Measurements from ENCODE around the gene ARHGAP29.

The ARHGAP29 gene

GRCh38 chr1:94235189-94236012 is 2.0 kb downstream of the ARHGAP29 start:
- no peak for DNase-seq

DNA sequence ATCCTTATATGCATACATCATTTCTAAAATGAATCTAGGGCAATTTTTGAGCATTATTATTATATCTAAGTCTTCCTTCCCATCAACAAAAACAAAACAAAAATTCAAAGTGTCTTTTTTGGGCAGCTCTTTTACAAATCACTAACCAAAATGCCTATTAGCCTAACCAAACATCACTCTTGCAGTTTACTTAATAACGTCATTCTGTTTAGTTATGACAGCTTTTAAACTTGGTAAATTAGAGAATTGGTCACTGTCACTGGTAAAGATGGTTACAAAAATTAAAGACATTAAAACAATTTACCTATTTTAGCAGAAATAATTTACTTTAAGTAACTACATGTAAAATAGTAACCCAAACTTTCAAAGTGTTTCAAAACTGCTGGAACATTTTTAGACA is 2.8 kb downstream of the ARHGAP29 start:
- DNase-seq, result no peak

DNA sequence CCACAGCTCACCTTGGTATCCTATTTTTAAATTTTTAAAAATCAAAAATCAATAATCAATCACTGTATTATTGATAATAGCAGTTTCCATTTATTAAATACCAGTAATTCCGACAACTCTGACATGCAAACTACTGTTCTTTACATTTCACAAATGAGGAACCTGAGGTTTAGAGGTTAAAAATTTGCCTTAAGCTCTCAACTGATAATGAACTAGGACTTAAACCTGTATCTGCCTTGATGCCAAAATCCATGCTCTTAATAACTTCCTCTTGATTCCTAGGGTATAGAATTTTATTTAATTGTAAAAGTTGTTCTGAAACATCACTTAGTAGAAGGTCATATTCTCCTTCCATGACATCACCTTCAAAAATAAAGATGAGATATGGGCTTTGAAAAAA is 5.6 kb downstream of the ARHGAP29 start:
- no peak for DNase-seq

DNA sequence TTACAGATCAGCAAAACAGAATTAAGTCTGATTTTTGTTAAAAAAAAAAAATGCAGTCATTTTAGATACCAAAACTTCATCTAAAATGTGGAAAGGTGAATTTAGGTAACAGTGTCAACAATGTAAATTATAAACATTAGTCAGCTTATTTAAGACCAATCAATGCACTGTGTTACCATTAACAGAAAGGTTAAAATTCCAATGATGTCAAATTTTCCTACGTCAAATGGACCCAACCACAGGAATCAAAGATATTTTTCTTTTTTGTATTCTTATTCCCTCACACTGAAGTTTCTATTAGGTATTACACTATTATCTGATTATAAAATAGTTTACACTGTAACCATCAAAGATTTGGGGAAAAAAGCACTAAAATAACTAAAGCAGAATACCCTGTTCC is 6.5 kb downstream of the ARHGAP29 start:
- no peak for DNase-seq

- no peak for DNase-seq
These were observed 8.6 kb downstream of the ARHGAP29 start for GRCh38 chr1:94228640-94229375.

DNA sequence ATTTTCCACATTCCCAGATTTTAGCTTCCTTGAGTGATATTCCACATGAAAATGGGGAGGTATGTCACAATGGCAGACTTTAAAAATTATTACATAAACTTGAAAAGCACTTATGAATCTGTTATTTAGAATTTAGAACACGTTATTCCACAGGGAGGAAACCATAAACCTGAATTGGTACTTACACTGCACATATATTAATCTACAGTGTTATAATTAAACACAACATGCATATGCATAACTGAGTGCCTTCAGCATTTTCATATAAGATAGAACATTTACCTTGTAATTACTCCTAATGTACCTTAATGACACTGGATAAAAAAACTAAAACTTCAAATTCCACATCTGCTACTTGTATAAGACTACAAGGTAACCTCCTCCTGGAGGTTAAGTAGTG is 9.8 kb downstream of the ARHGAP29 start:
- no peak for DNase-seq

GRCh38 chr1:94225845-94226244 is 11.5 kb downstream of the ARHGAP29 start:
- no peak for DNase-seq

DNA sequence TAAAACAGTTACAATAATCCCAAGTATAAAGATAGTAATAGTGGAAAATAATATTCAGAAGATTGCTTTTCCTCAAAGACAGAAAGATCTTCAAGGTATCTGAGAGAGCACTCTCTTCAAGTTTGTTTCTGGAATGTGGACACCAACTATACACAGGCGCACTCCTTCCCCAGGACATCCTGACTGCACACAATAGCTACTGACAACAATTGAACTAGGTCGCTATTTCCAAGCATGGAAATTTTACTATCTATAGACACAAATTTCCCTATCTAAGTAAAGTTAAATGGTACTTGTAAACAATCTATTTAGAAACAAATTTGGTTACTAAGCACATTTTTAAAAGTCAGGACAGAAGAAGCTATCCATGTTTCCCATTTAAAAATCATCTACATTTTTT is 19.1 kb downstream of the ARHGAP29 start:
- DNase-seq, result no peak

DNA sequence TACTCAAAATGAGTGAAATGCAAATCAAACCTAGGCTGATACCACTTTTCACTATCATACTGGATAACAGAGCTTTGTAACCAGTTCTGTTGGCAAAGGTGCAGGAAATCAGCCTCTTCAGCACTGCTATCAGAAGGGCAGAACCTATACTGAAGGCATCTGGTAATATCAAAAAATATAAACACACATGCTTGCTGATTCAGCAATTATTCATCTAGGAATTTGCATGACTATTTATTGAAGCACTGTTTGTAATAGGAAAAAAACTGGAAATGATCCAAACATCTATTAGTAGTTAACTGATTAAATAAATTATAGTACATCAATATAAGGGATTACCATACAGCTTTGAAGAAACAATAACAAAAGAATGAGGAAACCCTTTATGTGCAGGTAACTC is 21.4 kb downstream of the ARHGAP29 start:
- DNase-seq, result no peak

DNA sequence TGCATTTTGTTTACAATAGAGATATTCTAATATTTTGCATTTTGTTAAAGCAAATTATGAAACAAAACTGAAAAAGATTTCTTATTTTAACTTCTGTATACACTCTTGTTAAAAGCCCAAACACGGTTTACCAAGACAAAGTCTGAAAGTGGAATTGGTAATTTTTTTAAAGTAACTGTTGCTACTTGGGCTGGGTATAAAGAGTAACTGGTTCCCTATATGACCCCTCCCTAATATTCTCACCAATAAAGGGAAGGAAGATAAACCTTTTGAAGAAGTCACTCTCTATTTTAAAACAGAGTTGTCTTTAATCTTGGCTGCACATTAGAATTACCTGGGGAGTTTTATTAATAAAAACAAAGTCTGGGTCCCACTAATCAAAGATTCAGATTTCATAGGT is 27.4 kb downstream of the ARHGAP29 start:
- DNase-seq, result no peak

- DNase-seq, result no peak
These were observed 28.0 kb downstream of the ARHGAP29 start for GRCh38 chr1:94209425-94209824.

DNA sequence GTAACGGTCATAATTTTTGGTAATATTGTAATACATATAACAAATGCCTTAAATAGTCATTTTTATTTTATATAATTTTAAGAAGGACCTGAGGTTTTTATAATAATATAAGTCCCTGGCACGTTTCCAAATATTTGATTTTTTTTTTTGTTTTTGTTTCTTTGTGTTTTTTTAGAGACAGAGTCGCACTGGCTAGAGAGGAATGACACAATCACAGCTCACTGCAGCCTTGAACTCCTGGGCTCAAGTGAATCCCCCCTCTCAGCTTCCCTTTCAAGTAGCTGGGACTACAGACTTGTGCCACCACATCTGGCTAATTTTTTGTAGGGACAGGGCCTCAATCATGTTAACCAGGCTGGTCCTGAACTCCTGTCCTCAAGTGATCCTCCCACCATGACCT is 29.7 kb downstream of the ARHGAP29 start:
- no peak for DNase-seq

- no peak for DNase-seq
These were observed 31.7 kb downstream of the ARHGAP29 start for GRCh38 chr1:94205639-94206038.

- no peak for DNase-seq
These were observed 35.1 kb downstream of the ARHGAP29 start for GRCh38 chr1:94202241-94202640.

DNA sequence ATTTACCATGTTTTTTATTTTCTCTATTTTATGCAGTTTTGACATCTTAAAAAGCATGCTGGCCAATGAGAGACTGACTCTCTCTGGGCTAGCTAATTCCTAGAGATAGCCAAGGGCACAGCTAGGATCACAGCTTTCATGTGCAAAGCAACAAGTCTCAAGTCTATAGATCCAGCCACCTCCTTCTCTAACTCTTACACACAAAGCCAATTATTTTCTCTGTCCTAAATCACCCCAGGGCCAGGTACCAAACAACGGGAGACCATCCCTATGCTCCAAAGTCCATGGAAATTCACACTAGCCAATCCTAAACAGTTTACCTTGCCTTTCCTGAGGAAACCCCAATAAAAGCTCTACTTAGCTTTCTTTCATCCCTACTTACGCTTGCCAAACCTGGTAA is 38.0 kb downstream of the ARHGAP29 start:
- DNase-seq, result no peak

DNA sequence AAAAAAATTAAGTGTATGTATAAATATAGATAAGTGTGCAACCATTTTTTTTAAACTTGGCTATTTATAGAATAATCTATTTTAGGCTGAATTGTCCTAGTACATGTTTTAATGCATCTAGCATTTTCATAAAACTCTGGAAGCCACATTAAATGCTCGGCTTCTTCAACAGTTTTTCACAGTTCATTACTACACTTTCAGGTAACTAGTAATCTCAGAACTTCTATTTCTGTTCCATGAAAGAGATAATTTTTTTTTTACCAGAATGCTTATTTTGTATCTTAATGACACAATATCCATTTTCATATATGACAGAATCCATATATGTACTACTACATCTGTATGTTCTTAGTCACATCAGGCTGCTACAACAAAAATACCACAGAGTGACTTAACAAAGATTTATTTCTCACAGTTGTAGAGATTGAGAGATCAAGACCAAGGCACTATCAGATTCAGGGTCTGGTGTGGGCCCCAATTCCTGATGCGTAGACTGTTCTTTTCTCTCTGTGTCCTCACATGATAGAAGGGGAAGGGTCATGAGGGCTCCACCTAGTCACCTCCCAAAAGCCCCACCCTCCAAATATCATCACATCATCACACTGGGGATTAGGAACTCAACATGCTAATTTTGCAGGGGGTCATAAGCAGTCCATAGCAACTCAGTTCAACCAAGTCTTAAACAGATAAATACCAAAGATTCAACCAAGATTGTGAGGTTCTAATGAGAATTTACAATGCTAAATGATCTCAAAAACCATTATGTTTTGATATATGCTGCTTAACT is 43.1 kb downstream of the ARHGAP29 start:
- no peak for DNase-seq

DNA sequence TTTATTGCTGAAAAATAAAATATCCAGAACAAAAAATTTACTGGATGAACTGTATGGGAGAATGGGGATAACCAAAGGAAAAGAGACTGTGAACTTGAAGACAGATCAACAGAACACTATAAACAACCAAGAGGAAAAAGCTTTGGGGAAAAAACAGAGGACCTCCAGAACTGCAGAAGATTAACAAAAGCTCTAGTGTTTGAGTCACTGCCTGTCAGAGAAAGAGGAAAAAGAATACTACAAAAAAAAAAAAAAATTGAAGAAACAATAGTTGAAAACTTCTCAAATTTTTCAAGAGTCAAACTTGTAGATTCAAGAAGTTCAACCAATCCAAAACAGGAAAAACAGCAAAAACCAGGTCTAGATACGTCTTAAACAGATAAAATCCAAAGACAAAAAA is 44.3 kb downstream of the ARHGAP29 start:
- DNase-seq, result no peak

- no peak for DNase-seq
These were observed 46.2 kb downstream of the ARHGAP29 start for GRCh38 chr1:94191216-94191615.

GRCh38 chr1:94186946-94187345 is 50.4 kb downstream of the ARHGAP29 start:
- DNase-seq, result no peak

DNA sequence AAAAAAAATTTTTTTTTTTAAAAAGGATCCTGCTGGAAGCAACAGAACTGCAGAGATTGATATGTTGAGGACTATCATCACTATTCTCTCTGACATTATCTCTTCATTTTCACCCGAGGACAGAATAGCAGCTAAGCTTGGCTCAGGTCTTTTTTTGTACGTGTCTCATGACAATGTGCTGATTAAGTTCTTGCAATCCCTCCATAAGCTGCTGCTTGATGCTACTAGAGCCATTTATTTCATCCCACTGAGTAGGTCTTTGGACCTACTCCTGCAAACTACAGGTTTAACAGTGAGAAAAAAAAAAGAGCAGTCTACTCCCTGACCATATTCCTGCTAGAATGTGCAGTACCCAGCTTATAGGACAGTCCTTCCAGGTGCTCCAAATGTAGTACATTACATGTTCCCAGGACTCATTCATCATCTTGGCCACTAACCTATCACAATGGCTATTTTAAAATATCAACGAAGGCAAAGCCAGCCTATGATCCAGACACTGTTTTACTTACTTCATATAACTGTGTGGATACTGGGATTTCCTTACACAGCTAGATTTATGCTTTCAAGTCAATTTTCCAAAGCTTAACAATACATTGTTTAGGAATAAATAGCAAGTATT is 54.1 kb downstream of the ARHGAP29 start:
- no peak for DNase-seq

DNA sequence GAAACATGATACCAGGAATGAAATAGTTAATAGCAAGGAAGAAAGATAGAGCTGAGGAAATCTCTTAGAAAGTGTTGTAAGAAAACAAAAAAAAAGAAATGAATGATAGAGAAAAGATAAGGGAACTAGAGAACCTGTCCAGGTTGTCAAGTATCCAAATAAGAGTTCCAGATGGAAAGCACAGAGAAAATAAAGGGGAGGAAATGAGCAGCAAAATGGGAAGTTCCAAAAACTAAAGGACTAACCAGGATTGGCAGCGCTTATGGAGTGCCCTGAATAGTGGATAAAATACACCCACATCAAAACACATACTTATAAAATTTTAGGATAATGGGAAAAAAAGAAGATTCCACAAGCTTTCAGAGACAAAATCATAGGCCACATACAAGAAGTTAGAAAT is 55.2 kb downstream of the ARHGAP29 start:
- no peak for DNase-seq

GRCh38 chr1:94180650-94181049 is 56.7 kb downstream of the ARHGAP29 start:
- no peak for DNase-seq

GRCh38 chr1:94178901-94179300 is 58.5 kb downstream of the ARHGAP29 start:
- DNase-seq, result no peak
